ENCODE data around the gene ARHGAP45. TPM values are rescaled to one million over a fixed set of nuclear protein-coding genes. Genes with fewer than 3 reads are reported as not detected.

Gene ARHGAP45
- total and polyA plus RNA-seq, 9 of the 15 experiments (the other 6 are each of a cell fraction or from before 2014, with no cell fraction given) = 0.08 to 22.1 (median 4.2) TPM

DNA sequence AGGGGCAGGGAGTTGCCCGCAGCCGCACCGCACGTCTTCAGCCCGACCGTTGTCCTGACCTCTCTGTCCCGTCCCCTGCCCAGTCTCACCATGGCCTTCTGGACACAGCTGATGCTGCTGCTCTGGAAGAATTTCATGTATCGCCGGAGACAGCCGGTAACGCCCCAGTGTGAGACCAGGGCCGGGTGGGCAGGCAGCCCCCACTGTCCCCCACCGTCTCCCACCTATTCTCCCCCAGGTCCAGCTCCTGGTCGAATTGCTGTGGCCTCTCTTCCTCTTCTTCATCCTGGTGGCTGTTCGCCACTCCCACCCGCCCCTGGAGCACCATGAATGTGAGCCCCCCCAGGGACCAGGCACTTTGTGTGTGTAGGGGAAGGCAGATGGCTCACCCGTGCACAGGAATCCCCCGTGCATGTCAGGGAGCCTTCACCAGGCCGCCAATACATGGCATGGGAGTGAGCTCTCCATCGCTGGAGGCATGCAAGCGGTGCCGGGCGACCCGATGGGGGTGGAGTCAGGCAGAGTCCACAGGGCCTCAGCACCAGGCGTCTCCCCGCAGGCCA, 25.6 kb upstream of the ARHGAP45 start (continued):
- TF ChIP-seq CHD1 (IDR thresholded peaks at IDR 0.05; ENCODE audit: low read length) (peak; percentile 63), NR2C1 (IDR thresholded peaks at IDR 0.05) (no peak), NR2C1 (tag; IDR thresholded peaks at IDR 0.05) (no peak), NR2F6 (CRISPR knock-in tag; IDR thresholded peaks at IDR 0.05) (no peak), RCOR1 (IDR thresholded peaks at IDR 0.05; ENCODE audit: borderline replicate concordance in 1 of 2, low read depth in 2 of 2, low read length in 2 of 2) (peak in 1 of 2 experiments; percentile 23; a peak in 3 of 4 replicates), ZBTB7A (IDR thresholded peaks at IDR 0.05; ENCODE audit: borderline replicate concordance, control insufficient read depth, low read depth, low read length) (peak; percentile 33; the same call in 1 of the 2 replicates), SP1 (CRISPR knock-in tag; IDR thresholded peaks at IDR 0.05) (0 out of 2 replicates have a peak, but pooled peaks have one; percentile 3), PHB (CRISPR knock-in tag; IDR thresholded peaks at IDR 0.05) (0 out of 2 replicates have a peak, but pooled peaks have one; percentile 11)

DNA sequence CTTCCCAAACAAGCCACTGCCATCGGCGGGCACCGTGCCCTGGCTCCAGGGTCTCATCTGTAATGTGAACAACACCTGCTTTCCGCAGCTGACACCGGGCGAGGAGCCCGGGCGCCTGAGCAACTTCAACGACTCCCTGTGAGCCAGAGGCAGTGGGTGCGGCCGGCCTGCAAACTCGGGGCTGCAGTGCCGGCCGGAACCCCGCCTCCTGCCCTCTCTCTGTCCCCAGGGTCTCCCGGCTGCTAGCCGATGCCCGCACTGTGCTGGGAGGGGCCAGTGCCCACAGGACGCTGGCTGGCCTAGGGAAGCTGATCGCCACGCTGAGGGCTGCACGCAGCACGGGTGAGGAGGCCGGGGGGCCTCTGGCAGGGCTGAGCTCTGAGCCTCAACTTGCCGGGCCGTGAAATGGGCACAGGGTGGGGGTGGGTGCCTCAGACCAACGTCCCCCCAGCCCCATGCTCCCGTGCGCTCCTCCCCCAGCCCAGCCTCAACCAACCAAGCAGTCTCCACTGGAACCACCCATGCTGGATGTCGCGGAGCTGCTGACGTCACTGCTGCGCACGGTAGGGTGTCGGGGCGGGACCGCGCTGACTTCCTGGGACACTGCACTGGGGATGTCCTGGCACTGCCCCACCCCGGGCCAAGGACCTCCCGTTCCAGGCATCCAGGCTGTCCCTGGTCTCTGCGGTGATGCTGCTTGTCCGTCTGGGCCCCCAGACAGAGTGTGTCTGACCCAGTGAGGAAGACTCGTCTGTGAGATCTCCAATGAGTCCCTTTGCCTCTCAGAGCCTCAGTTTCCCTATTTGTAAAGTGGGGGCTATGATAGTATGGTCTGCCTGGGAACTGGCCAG, 24.9 kb upstream of the ARHGAP45 start:
- H3K27ac ChIP-seq (ENCODE audit: extremely low read depth, low read depth, low read length) = peak overlapping the region; percentile 72
- 9% methylated on average over 39 of the region's 43 CpGs for WGBS (ENCODE audit: insufficient coverage, low coverage, missing lambda C conversion rate)
- TF ChIP-seq BCOR (IDR thresholded peaks at IDR 0.05) = peak; percentile 76
- TF ChIP-seq NFE2 (IDR thresholded peaks at IDR 0.05; ENCODE audit: low read depth) = peak; percentile 30; the same call in 1 of the 2 replicates
- TF ChIP-seq CBX1 (IDR thresholded peaks at IDR 0.05; ENCODE audit: low read depth) = peak; percentile 94
- no peak for TF ChIP-seq HNRNPUL1 (IDR thresholded peaks at IDR 0.05; ENCODE audit: low read length)
- TF ChIP-seq SMARCA5 (IDR thresholded peaks at IDR 0.05) = peak; percentile 83; the same call in 1 of the 2 replicates
- peak in 1 of 2 experiments; percentile 60; a peak in 2 of 4 replicates for TF ChIP-seq TBL1XR1 (IDR thresholded peaks at IDR 0.05; ENCODE audit: low read length in 2 of 2)
- TF ChIP-seq CREB1 (IDR thresholded peaks at IDR 0.05) = peak; percentile 97
- peak; percentile 98 for TF ChIP-seq CREB1 (CRISPR knock-in tag; IDR thresholded peaks at IDR 0.05)
- TF ChIP-seq CXXC5 (CRISPR knock-in tag; IDR thresholded peaks at IDR 0.05) = peak; percentile 78
- TF ChIP-seq, protein P1, sequence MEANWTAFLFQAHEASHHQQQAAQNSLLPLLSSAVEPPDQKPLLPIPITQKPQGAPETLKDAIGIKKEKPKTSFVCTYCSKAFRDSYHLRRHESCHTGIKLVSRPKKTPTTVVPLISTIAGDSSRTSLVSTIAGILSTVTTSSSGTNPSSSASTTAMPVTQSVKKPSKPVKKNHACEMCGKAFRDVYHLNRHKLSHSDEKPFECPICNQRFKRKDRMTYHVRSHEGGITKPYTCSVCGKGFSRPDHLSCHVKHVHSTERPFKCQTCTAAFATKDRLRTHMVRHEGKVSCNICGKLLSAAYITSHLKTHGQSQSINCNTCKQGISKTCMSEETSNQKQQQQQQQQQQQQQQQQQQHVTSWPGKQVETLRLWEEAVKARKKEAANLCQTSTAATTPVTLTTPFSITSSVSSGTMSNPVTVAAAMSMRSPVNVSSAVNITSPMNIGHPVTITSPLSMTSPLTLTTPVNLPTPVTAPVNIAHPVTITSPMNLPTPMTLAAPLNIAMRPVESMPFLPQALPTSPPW (CRISPR knock-in tag; IDR thresholded peaks at IDR 0.05) = peak; percentile 60
- TF ChIP-seq ZNF121 (CRISPR knock-in tag; conservative IDR thresholded peaks at IDR 0.05) = 0 out of 2 replicates have a peak, but pooled peaks have one; percentile 7
- TF ChIP-seq, protein P2, sequence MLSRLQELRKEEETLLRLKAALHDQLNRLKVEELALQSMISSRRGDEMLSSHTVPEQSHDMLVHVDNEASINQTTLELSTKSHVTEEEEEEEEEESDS (CRISPR knock-in tag; IDR thresholded peaks at IDR 0.05) = no peak

More for the DNA sequence above, 24.9 kb upstream of the ARHGAP45 start:
- H3K9me3 ChIP-seq (replicated peaks; ENCODE audit: control insufficient read depth, insufficient read depth, low read depth, low read length) = no peaks in the 10 kb centered on the region
- BruUV-seq (replicated peaks) = no TSS peak
- POLR2A ChIA-PET = interaction anchor here (0.6 to 11.0 kb wide), 9 partner anchors 13 to 709 kb away, joined by 3 to 176 read pairs (median 4); partner anchors contain the start of genes ARHGAP45, CIRBP, CNN2 and RNU6-2
- no peaks in the 10 kb centered on the region for H4K20me1 ChIP-seq (replicated peaks; ENCODE audit: control insufficient read depth, insufficient read depth, low read length)
- peak overlapping the region; percentile 55 for H3K4me3 ChIP-seq
- H3K27me3 ChIP-seq (ENCODE audit: control insufficient read depth in 2 of 2, insufficient read depth in 2 of 2, low read length in 2 of 2) = no peaks in the 10 kb centered on the region
- intact Hi-C loops (cut with micrococcal nuclease) (loop anchor here (1.0 to 5.0 kb wide), 4 partner anchors 14 to 60 kb away; partner anchors contain the start of genes GPX4, RNU6-2 and TMEM259), in situ Hi-C loops (cut with MboI) (no loop called here)
- H3K36me3 ChIP-seq (ENCODE audit: control insufficient read depth, insufficient read depth, low read length) = peaks cover 46% of the 10 kb centered on the region; the same call in 2 of the 3 replicates
- ATAC-seq (peak; percentile 40), DNase-seq (ENCODE audit: extremely low read depth in 1 of 4, low spot score in 3 of 4) (peak; percentile 64 to 96 (median 72)), FAIRE-seq (peak; percentile 83)
- CTCF ChIA-PET (ENCODE audit: low intra/inter-chr PET ratio) = no interaction called here
- peak overlapping the region; percentile 57 for H2AFZ ChIP-seq (ENCODE audit: low read depth, low read length)
- no peaks in the 10 kb centered on the region for H3K9me1 ChIP-seq (ENCODE audit: control insufficient read depth, insufficient read depth, low read length)
- peaks cover 41% of the 10 kb centered on the region for H3K79me2 ChIP-seq (ENCODE audit: control insufficient read depth, insufficient read depth, low read length)
- H3K4me2 ChIP-seq (ENCODE audit: insufficient read depth, low read length) = peak overlapping the region; percentile 92
- peak overlapping the region; percentile 64 to 91 for H3K9ac ChIP-seq (ENCODE audit: insufficient read depth in 1 of 2, low read depth in 2 of 2, low read length in 2 of 2)
- H3K4me1 ChIP-seq (replicated peaks in 1 of 2; ENCODE audit: control insufficient read depth in 2 of 2, insufficient read depth in 2 of 2, low read length in 2 of 2) = peaks cover 39 to 81% of the 10 kb centered on the region in 2 experiments
